ENCODE results near the gene PDXDC1. TPM values are rescaled to one million over a fixed set of nuclear protein-coding genes. Genes with fewer than 3 reads are reported as not detected.
A peak's percentile ranks its signal among the peaks of the same experiment; 100 is the strongest.
"Not testable (repeated sequence)": the region's sequence is repeated elsewhere in the genome, so short reads cannot be mapped to it uniquely, and the experiment has no call there.

Gene PDXDC1
- total RNA-seq, 2 donors from 2014 or later: 58.4 to 78.8 TPM

GRCh38 chr16:15008647-15009046, 33.8 kb downstream of the PDXDC1 start:
- not testable (repeated sequence) for H3K9me3 ChIP-seq (ENCODE audit: control insufficient read depth, low read length, poor library complexity, severe bottlenecking); H3K27ac Mint-ChIP-seq; DNase-seq; H3K27me3 Mint-ChIP-seq; H3K36me3 Mint-ChIP-seq (ENCODE audit: low read depth); ATAC-seq; H3K4me3 Mint-ChIP-seq
- peaks cover 19% of the 10 kb centered on the region for H3K4me1 Mint-ChIP-seq

GRCh38 chr16:15012941-15013340, 38.1 kb downstream of the PDXDC1 start:
- Mint-ChIP-seq H3K27ac (peak overlapping the region; percentile 95), H3K4me1 (peaks cover 19% of the 10 kb centered on the region), H3K4me3 (peak overlapping the region; percentile 59)
- H3K9me3 ChIP-seq (ENCODE audit: control insufficient read depth, low read length, poor library complexity, severe bottlenecking); ATAC-seq; H3K36me3 Mint-ChIP-seq (ENCODE audit: low read depth); H3K27me3 Mint-ChIP-seq; DNase-seq: not testable (repeated sequence)

GRCh38 chr16:15015671-15016070, 40.8 kb downstream of the PDXDC1 start:
- peaks cover 16% of the 10 kb centered on the region for H3K4me1 Mint-ChIP-seq
- H3K27me3 Mint-ChIP-seq; DNase-seq; H3K4me3 Mint-ChIP-seq; ATAC-seq; H3K36me3 Mint-ChIP-seq (ENCODE audit: low read depth); H3K9me3 ChIP-seq (ENCODE audit: control insufficient read depth, low read length, poor library complexity, severe bottlenecking): not testable (repeated sequence)
- peak overlapping the region; percentile 95 for H3K27ac Mint-ChIP-seq

- not testable (repeated sequence) for H3K9me3 ChIP-seq (ENCODE audit: control insufficient read depth, low read length, poor library complexity, severe bottlenecking); H3K36me3 Mint-ChIP-seq (ENCODE audit: low read depth); ATAC-seq; H3K27me3 Mint-ChIP-seq; H3K4me3 Mint-ChIP-seq; DNase-seq
- peaks cover 15% of the 10 kb centered on the region for H3K4me1 Mint-ChIP-seq
- H3K27ac Mint-ChIP-seq: peak overlapping the region; percentile 87
Observed at GRCh38 chr16:15016354-15016753, 41.5 kb downstream of the PDXDC1 start.

GRCh38 chr16:15016951-15017580, 42.2 kb downstream of the PDXDC1 start:
- not testable (repeated sequence) for H3K4me3 Mint-ChIP-seq; H3K9me3 ChIP-seq (ENCODE audit: control insufficient read depth, low read length, poor library complexity, severe bottlenecking); DNase-seq; ATAC-seq; H3K36me3 Mint-ChIP-seq (ENCODE audit: low read depth); H3K27me3 Mint-ChIP-seq
- H3K27ac Mint-ChIP-seq: peak overlapping the region; percentile 87
- H3K4me1 Mint-ChIP-seq: peaks cover 20% of the 10 kb centered on the region

- H3K9me3 ChIP-seq (ENCODE audit: control insufficient read depth, low read length, poor library complexity, severe bottlenecking); H3K27me3 Mint-ChIP-seq; H3K36me3 Mint-ChIP-seq (ENCODE audit: low read depth); H3K4me3 Mint-ChIP-seq; DNase-seq; ATAC-seq: not testable (repeated sequence)
- H3K4me1 Mint-ChIP-seq: peaks cover 16% of the 10 kb centered on the region
- peak overlapping the region; percentile 84 for H3K27ac Mint-ChIP-seq
Observed at GRCh38 chr16:15021429-15021828, 46.6 kb downstream of the PDXDC1 start.

- not testable (repeated sequence) for H3K9me3 ChIP-seq (ENCODE audit: control insufficient read depth, low read length, poor library complexity, severe bottlenecking); H3K4me3 Mint-ChIP-seq; H3K27me3 Mint-ChIP-seq; H3K36me3 Mint-ChIP-seq (ENCODE audit: low read depth)
- peaks cover 16% of the 10 kb centered on the region for H3K4me1 Mint-ChIP-seq
- DNase-seq (peak; percentile 23 to 62 (median 57)), ATAC-seq (peak; percentile 100)
- peak overlapping the region; percentile 84 for H3K27ac Mint-ChIP-seq
Observed at GRCh38 chr16:15022194-15022593, 47.4 kb downstream of the PDXDC1 start.

- H3K36me3 Mint-ChIP-seq (ENCODE audit: low read depth): peaks cover 12% of the 10 kb centered on the region
- H3K4me3 Mint-ChIP-seq; H3K9me3 ChIP-seq (ENCODE audit: control insufficient read depth, low read length, poor library complexity, severe bottlenecking); H3K27me3 Mint-ChIP-seq; H3K27ac Mint-ChIP-seq; ATAC-seq; DNase-seq: not testable (repeated sequence)
- H3K4me1 Mint-ChIP-seq: peaks cover 20% of the 10 kb centered on the region
Observed at GRCh38 chr16:15023381-15024077, 48.7 kb downstream of the PDXDC1 start.

GRCh38 chr16:15024858-15025199, 50.0 kb downstream of the PDXDC1 start:
- not testable (repeated sequence) for DNase-seq; H3K36me3 Mint-ChIP-seq (ENCODE audit: low read depth); H3K4me3 Mint-ChIP-seq; H3K9me3 ChIP-seq (ENCODE audit: control insufficient read depth, low read length, poor library complexity, severe bottlenecking); ATAC-seq; H3K27me3 Mint-ChIP-seq
- peak overlapping the region; percentile 93 for H3K27ac Mint-ChIP-seq
- H3K4me1 Mint-ChIP-seq: peaks cover 20% of the 10 kb centered on the region

GRCh38 chr16:15025234-15025951, 50.6 kb downstream of the PDXDC1 start:
- DNase-seq; ATAC-seq; H3K9me3 ChIP-seq (ENCODE audit: control insufficient read depth, low read length, poor library complexity, severe bottlenecking); H3K36me3 Mint-ChIP-seq (ENCODE audit: low read depth); H3K4me3 Mint-ChIP-seq; H3K27me3 Mint-ChIP-seq: not testable (repeated sequence)
- Mint-ChIP-seq H3K27ac (peak overlapping the region; percentile 93), H3K4me1 (peaks cover 20% of the 10 kb centered on the region)

- H3K36me3 Mint-ChIP-seq (ENCODE audit: low read depth); H3K27me3 Mint-ChIP-seq; H3K27ac Mint-ChIP-seq; ATAC-seq; DNase-seq; H3K4me3 Mint-ChIP-seq; H3K9me3 ChIP-seq (ENCODE audit: control insufficient read depth, low read length, poor library complexity, severe bottlenecking): not testable (repeated sequence)
- peaks cover 25% of the 10 kb centered on the region for H3K4me1 Mint-ChIP-seq
Observed at GRCh38 chr16:15027051-15027450, 52.2 kb downstream of the PDXDC1 start.

GRCh38 chr16:15027503-15028344, 52.9 kb downstream of the PDXDC1 start:
- ATAC-seq; DNase-seq; H3K27me3 Mint-ChIP-seq; H3K27ac Mint-ChIP-seq; H3K9me3 ChIP-seq (ENCODE audit: control insufficient read depth, low read length, poor library complexity, severe bottlenecking): not testable (repeated sequence)
- H3K36me3 Mint-ChIP-seq (ENCODE audit: low read depth): peaks cover 10% of the 10 kb centered on the region
- peaks cover 24% of the 10 kb centered on the region for H3K4me1 Mint-ChIP-seq
- H3K4me3 Mint-ChIP-seq: peak overlapping the region; percentile 50

GRCh38 chr16:15028345-15028715, 53.5 kb downstream of the PDXDC1 start:
- not testable (repeated sequence) for DNase-seq; H3K9me3 ChIP-seq (ENCODE audit: control insufficient read depth, low read length, poor library complexity, severe bottlenecking); H3K27ac Mint-ChIP-seq; H3K27me3 Mint-ChIP-seq; ATAC-seq
- peaks cover 24% of the 10 kb centered on the region for H3K4me1 Mint-ChIP-seq
- H3K4me3 Mint-ChIP-seq: peak overlapping the region; percentile 50
- peaks cover 11% of the 10 kb centered on the region for H3K36me3 Mint-ChIP-seq (ENCODE audit: low read depth)
